ENCODE measurements around the gene BEST3. TPM values are rescaled to one million over a fixed set of nuclear protein-coding genes. Genes with fewer than 3 reads are reported as not detected.

The BEST3 gene
- total RNA-seq, 1 donor from 2014 or later: not detected

- Mint-ChIP-seq H3K9me3 (no peaks in the 10 kb centered on the region), H3K27me3 (ENCODE audit: insufficient read depth) (peaks cover 2% of the 10 kb centered on the region), H3K4me3 (no peak overlapping the region), H3K4me1 (ENCODE audit: low read depth) (no peaks in the 10 kb centered on the region), H3K27ac (no peak overlapping the region), H3K36me3 (ENCODE audit: low read depth) (no peaks in the 10 kb centered on the region)
- no peak for DNase-seq (ENCODE audit: low spot score)
- intact Hi-C loops (cut with micrococcal nuclease): no loop called here
These were observed 41.5 kb downstream of the BEST3 start for GRCh38 chr12:69657376-69658137.

DNA sequence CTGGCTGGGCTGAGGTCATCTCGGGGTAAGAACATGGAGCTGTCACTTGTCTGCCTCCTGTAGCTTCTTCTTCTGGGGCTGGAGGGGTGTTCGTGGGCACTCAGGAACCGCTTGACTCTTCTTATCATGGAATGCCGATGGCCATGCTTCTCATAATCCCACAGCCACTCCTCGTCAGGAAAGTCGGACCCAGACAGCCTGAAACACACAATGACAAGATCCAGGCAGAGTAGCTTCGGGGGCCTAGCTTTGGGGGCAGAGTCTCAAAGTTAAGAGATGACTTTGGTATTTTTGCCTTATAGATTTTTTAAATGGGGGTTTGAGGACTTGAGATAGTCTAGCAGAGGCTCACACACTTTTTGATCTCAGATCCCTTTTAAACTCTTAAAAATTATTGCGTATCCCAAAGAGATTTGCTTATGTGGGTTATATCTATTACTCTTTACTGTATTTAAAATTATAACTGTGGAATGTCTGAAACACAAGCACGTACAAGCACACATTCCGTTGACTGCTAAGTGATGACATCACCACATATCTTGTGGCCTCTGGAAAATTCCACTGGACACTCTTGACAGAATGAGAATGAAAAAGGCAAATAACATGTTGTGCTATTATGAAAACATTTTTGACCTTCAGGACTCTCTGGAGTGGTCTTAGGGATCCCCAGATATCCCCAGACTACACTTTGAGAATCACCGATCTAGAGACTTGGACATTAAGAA is 43.3 kb downstream of the BEST3 start:
- DNase-seq (ENCODE audit: low spot score): no peak
- Mint-ChIP-seq H3K27ac (no peak overlapping the region), H3K27me3 (ENCODE audit: insufficient read depth) (peaks cover 2% of the 10 kb centered on the region), H3K9me3 (no peaks in the 10 kb centered on the region), H3K4me1 (ENCODE audit: low read depth) (no peaks in the 10 kb centered on the region), H3K4me3 (no peak overlapping the region), H3K36me3 (ENCODE audit: low read depth) (no peaks in the 10 kb centered on the region)
- intact Hi-C loops (cut with micrococcal nuclease): no loop called here

DNA sequence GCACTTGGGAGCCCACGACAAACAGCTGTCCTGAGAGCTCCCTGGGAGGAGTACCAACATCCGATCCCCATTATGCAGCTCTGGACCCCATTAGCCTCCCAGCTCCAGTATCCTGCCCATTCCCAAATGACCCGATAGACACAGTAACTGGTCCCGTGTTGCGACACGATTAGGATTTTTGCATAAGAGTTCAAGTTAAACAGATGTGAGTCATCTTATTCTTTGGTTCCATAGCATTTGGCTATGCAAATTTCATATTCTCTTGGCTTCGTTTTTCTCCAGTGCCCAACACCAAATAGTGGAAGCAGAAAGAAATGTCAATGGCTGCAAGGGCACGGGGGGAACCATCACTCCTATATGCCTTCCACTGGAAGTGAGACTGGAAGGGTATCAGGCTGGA is 45.4 kb downstream of the BEST3 start:
- no peak overlapping the region for H3K4me3 Mint-ChIP-seq
- intact Hi-C loops (cut with micrococcal nuclease): no loop called here
- H3K27ac Mint-ChIP-seq: no peak overlapping the region
- H3K9me3 Mint-ChIP-seq: no peaks in the 10 kb centered on the region
- H3K27me3 Mint-ChIP-seq (ENCODE audit: insufficient read depth): peaks cover 2% of the 10 kb centered on the region
- H3K4me1 Mint-ChIP-seq (ENCODE audit: low read depth): no peaks in the 10 kb centered on the region
- DNase-seq (ENCODE audit: low spot score): no peak
- no peaks in the 10 kb centered on the region for H3K36me3 Mint-ChIP-seq (ENCODE audit: low read depth)

- H3K27ac Mint-ChIP-seq: no peak overlapping the region
- peaks cover 8% of the 10 kb centered on the region for H3K27me3 Mint-ChIP-seq (ENCODE audit: insufficient read depth)
- H3K4me1 Mint-ChIP-seq (ENCODE audit: low read depth): no peaks in the 10 kb centered on the region
- no peaks in the 10 kb centered on the region for H3K9me3 Mint-ChIP-seq
- no peak overlapping the region for H3K4me3 Mint-ChIP-seq
- DNase-seq (ENCODE audit: low spot score): no peak
- intact Hi-C loops (cut with micrococcal nuclease): no loop called here
- H3K36me3 Mint-ChIP-seq (ENCODE audit: low read depth): no peaks in the 10 kb centered on the region
These were observed 47.2 kb downstream of the BEST3 start for GRCh38 chr12:69651922-69652321.

GRCh38 chr12:69649529-69649928 is 49.6 kb downstream of the BEST3 start:
- no peak for DNase-seq (ENCODE audit: low spot score)
- Mint-ChIP-seq H3K4me1 (ENCODE audit: low read depth) (no peaks in the 10 kb centered on the region), H3K36me3 (ENCODE audit: low read depth) (no peaks in the 10 kb centered on the region), H3K9me3 (no peaks in the 10 kb centered on the region), H3K4me3 (no peak overlapping the region), H3K27me3 (ENCODE audit: insufficient read depth) (peaks cover 12% of the 10 kb centered on the region), H3K27ac (no peak overlapping the region)
- intact Hi-C loops (cut with micrococcal nuclease): no loop called here

DNA sequence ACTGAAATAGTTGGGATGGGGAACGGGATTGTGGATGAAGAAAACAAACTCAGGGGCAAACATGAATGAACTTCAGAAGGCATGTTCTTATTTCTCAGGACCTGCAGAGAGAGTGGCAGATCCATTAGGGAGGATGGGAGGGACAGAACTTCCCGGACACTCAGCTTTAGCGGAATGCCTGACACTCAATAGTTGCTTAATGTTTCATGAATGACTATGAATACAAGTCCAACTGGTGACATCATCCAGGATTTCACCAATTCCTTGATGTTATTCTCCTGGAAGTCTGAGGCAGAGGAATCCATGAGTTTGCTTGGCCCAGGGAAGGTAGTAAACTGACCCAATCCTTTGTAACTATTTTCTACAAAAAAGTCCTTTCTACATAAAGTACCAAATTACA is 50.6 kb downstream of the BEST3 start:
- Mint-ChIP-seq H3K27ac (no peak overlapping the region), H3K36me3 (ENCODE audit: low read depth) (no peaks in the 10 kb centered on the region), H3K4me1 (ENCODE audit: low read depth) (no peaks in the 10 kb centered on the region), H3K4me3 (no peak overlapping the region), H3K9me3 (no peaks in the 10 kb centered on the region), H3K27me3 (ENCODE audit: insufficient read depth) (peaks cover 12% of the 10 kb centered on the region)
- no peak for DNase-seq (ENCODE audit: low spot score)
- intact Hi-C loops (cut with micrococcal nuclease): no loop called here

DNA sequence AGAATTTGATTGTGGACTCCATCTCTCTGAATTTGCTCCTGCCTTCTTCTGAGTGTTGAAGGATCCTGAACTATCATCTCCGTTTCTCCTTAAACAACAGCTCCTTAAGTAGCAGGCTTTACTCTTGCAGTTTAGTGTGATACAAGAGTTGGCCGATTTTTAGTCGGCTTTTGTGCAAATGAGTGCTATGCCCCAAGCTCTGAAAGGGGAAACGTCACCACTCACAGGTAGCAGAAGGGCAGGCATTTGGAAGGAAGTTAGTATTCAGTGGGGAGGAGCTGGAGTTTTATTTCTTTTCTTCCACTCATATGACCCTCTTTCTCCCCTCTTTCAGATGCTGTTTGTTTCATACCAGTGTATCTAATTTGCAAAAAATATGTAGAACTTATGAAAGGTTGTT is 51.9 kb downstream of the BEST3 start:
- H3K4me1 Mint-ChIP-seq (ENCODE audit: low read depth): no peaks in the 10 kb centered on the region
- no peak for DNase-seq (ENCODE audit: low spot score)
- no peak overlapping the region for H3K27ac Mint-ChIP-seq
- no peaks in the 10 kb centered on the region for H3K36me3 Mint-ChIP-seq (ENCODE audit: low read depth)
- H3K9me3 Mint-ChIP-seq: no peaks in the 10 kb centered on the region
- no peak overlapping the region for H3K4me3 Mint-ChIP-seq
- intact Hi-C loops (cut with micrococcal nuclease): no loop called here
- H3K27me3 Mint-ChIP-seq (ENCODE audit: insufficient read depth): peaks cover 10% of the 10 kb centered on the region

DNA sequence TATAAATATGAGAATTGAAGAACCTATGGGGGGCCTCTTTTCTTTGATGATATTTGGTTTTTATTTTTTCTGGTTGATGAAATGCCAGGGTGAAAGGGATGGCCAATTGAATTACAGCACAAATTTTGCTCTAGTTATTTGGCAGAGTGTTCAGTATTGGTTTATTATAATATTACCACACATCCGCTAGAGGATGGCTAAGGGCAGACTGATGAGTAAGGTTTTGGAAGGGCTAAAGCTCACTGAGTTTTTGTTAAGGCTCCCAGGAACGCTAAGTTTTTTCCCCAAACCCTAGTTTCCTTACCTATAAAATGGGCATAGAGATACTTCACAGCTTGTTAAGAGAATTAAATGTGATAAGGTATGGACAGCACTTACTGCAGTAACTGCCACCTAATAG is 54.1 kb downstream of the BEST3 start:
- intact Hi-C loops (cut with micrococcal nuclease): no loop called here

GRCh38 chr12:69644511-69644910 is 54.6 kb downstream of the BEST3 start:
- Mint-ChIP-seq H3K4me1 (ENCODE audit: low read depth) (peaks cover 2% of the 10 kb centered on the region), H3K36me3 (ENCODE audit: low read depth) (no peaks in the 10 kb centered on the region), H3K4me3 (no peak overlapping the region), H3K27ac (no peak overlapping the region), H3K9me3 (no peaks in the 10 kb centered on the region), H3K27me3 (ENCODE audit: insufficient read depth) (peaks cover 15% of the 10 kb centered on the region)
- intact Hi-C loops (cut with micrococcal nuclease): no loop called here
- no peak for DNase-seq (ENCODE audit: low spot score)

More for the DNA sequence above, 54.1 kb downstream of the BEST3 start:
- Mint-ChIP-seq H3K9me3 (no peaks in the 10 kb centered on the region), H3K27ac (no peak overlapping the region), H3K4me3 (no peak overlapping the region), H3K27me3 (ENCODE audit: insufficient read depth) (peaks cover 15% of the 10 kb centered on the region), H3K4me1 (ENCODE audit: low read depth) (no peaks in the 10 kb centered on the region), H3K36me3 (ENCODE audit: low read depth) (no peaks in the 10 kb centered on the region)
- DNase-seq (ENCODE audit: low spot score): no peak

DNA sequence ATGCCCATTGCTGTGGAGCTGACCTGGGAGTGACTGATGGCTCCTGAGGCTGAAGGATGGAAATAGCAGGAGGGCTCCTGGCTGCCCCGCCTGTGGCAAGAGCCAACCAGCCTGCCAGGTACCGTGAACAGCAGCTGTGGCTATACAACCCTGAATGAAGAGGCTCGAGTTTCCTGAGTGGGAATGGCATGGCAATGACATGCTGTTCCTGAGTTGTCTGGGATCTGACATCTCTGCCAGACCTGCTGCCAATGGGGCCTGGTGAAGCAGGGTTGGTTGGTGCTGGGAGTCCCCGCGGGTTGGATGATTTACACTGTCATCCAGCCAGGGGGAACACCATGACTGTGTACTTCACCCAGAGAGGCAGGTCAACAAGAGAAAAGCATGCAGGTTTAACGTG is 56.6 kb downstream of the BEST3 start:
- DNase-seq (ENCODE audit: low spot score): no peak
- Mint-ChIP-seq H3K9me3 (no peaks in the 10 kb centered on the region), H3K27ac (no peak overlapping the region), H3K4me1 (ENCODE audit: low read depth) (peaks cover 4% of the 10 kb centered on the region), H3K27me3 (ENCODE audit: insufficient read depth) (peaks cover 11% of the 10 kb centered on the region), H3K4me3 (no peak overlapping the region), H3K36me3 (ENCODE audit: low read depth) (no peaks in the 10 kb centered on the region)
- intact Hi-C loops (cut with micrococcal nuclease): no loop called here

- no peaks in the 10 kb centered on the region for H3K36me3 Mint-ChIP-seq (ENCODE audit: low read depth)
- H3K9me3 Mint-ChIP-seq: no peaks in the 10 kb centered on the region
- no peak for DNase-seq (ENCODE audit: low spot score)
- no peak overlapping the region for H3K4me3 Mint-ChIP-seq
- H3K4me1 Mint-ChIP-seq (ENCODE audit: low read depth): peaks cover 4% of the 10 kb centered on the region
- intact Hi-C loops (cut with micrococcal nuclease): no loop called here
- no peak overlapping the region for H3K27ac Mint-ChIP-seq
- peaks cover 9% of the 10 kb centered on the region for H3K27me3 Mint-ChIP-seq (ENCODE audit: insufficient read depth)
These were observed 57.6 kb downstream of the BEST3 start for GRCh38 chr12:69641546-69641945.

GRCh38 chr12:69639400-69640016 is 59.6 kb downstream of the BEST3 start:
- H3K4me1 Mint-ChIP-seq (ENCODE audit: low read depth): peaks cover 4% of the 10 kb centered on the region
- peaks cover 5% of the 10 kb centered on the region for H3K27me3 Mint-ChIP-seq (ENCODE audit: insufficient read depth)
- H3K36me3 Mint-ChIP-seq (ENCODE audit: low read depth): no peaks in the 10 kb centered on the region
- peak; percentile 34 for DNase-seq (ENCODE audit: low spot score)
- no peak overlapping the region for H3K27ac Mint-ChIP-seq
- no peaks in the 10 kb centered on the region for H3K9me3 Mint-ChIP-seq
- intact Hi-C loops (cut with micrococcal nuclease): loop anchor here (1.0 kb wide), 3 partner anchors 282 to 485 kb away; no protein-coding TSS in a partner anchor
- H3K4me3 Mint-ChIP-seq: no peak overlapping the region

- H3K36me3 Mint-ChIP-seq (ENCODE audit: low read depth): no peaks in the 10 kb centered on the region
- intact Hi-C loops (cut with micrococcal nuclease): no loop called here
- no peak for DNase-seq (ENCODE audit: low spot score)
- H3K27me3 Mint-ChIP-seq (ENCODE audit: insufficient read depth): no peaks in the 10 kb centered on the region
- H3K4me1 Mint-ChIP-seq (ENCODE audit: low read depth): no peaks in the 10 kb centered on the region
- no peak overlapping the region for H3K27ac Mint-ChIP-seq
- no peak overlapping the region for H3K4me3 Mint-ChIP-seq
- no peaks in the 10 kb centered on the region for H3K9me3 Mint-ChIP-seq
These were observed 66.0 kb downstream of the BEST3 start for GRCh38 chr12:69633061-69633460.
